Vagina (tissue), 2 donors: ENCODE measurements around the gene PTPRD.

Experiments used
- POLR2AphosphoS5 ChIP-seq, 2 donors: sonication (generic); formaldehyde crosslinking; IDR thresholded peaks; one replicate each; pipeline ENCODE4 v1.9.0; 2017; ENCODE audit warnings: antibody characterized with exemption in 2 of 2, mild to moderate bottlenecking in 2 of 2, low read depth in 1 of 2; ENCODE audit not compliant: insufficient read depth in 1 of 2
- TF ChIP-seq, protein P1 (sequence below), 3 experiments: fragments of 450-650 bp in 2 of 3; fragments of 200-600 bp in 1 of 3; sonication (generic) in 1 of 3; IDR thresholded peaks; one replicate each; pipeline ENCODE4 v1.5.1; 2017 to 2019; ENCODE audit warnings: antibody characterized with exemption in 3 of 3, mild to moderate bottlenecking in 2 of 3, moderate library complexity in 2 of 3

DNA sequence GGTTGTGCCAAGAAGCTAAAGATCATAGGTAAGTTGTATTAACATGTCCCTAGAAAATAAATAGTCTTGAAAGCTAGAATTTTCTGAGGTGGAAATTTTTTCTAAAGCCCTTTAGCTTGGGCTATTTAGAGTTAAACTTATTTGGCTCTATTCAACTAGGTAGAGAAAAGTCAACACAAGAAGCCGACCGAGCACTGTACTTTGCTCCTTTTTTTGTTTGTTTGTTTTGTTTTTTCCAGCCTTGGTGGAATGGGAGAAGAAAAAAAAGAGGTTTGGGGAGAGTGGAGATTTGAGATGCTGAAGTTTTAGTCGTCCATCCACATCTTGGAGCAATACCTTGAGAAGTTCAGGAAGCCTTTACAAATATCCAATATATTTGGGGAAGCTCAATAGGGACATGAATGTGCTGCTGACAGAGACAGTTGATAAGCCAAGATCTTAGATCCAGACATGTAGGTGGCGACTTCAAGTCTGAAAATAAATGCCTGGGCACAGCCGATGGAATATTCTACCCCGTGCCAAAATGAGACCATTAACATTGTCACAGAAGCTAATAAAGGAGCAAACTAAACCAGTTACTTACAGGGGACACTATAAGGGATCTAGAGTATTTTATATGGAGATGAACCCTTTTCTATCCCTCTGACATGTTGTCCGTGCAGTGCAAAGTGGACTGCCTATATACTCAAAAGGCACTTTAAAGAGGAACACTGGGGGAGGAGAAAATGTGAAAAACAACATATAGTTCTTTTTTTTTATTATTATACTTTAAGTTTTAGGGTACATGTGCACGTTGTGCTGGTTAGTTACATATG lies 466.1 kb downstream of the PTPRD start:
- TF ChIP-seq, protein P1, sequence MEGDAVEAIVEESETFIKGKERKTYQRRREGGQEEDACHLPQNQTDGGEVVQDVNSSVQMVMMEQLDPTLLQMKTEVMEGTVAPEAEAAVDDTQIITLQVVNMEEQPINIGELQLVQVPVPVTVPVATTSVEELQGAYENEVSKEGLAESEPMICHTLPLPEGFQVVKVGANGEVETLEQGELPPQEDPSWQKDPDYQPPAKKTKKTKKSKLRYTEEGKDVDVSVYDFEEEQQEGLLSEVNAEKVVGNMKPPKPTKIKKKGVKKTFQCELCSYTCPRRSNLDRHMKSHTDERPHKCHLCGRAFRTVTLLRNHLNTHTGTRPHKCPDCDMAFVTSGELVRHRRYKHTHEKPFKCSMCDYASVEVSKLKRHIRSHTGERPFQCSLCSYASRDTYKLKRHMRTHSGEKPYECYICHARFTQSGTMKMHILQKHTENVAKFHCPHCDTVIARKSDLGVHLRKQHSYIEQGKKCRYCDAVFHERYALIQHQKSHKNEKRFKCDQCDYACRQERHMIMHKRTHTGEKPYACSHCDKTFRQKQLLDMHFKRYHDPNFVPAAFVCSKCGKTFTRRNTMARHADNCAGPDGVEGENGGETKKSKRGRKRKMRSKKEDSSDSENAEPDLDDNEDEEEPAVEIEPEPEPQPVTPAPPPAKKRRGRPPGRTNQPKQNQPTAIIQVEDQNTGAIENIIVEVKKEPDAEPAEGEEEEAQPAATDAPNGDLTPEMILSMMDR (IDR thresholded peaks at IDR 0.05), result no peak
- no peak for TF ChIP-seq POLR2AphosphoS5 (IDR thresholded peaks at IDR 0.05; ENCODE audit: insufficient read depth in 1 of 2, low read depth in 1 of 2)
